Measurements from ENCODE around the gene DNAL1.

The DNAL1 gene

GRCh38 chr14:73741386-73741875 lies 96.6 kb downstream of the DNAL1 start:
- H3K36me3 ChIP-seq (ENCODE audit: insufficient read depth, low read length) = peaks cover 40% of the 10 kb centered on the region
- H3K4me3 ChIP-seq (ENCODE audit: low read depth in 1 of 2, low read length in 2 of 2) = peak overlapping the region in 1 of 2 experiments; percentile 52; a peak in 2 of 4 replicates
- TF ChIP-seq CTCF (IDR thresholded peaks at IDR 0.05; ENCODE audit: borderline replicate concordance, extremely low read depth, low read length, poor library complexity, severe bottlenecking) (peak; percentile 25), EZH2 (IDR thresholded peaks at IDR 0.05; ENCODE audit: borderline replicate concordance, low read depth, low read length, severe bottlenecking) (no peak)
- ATAC-seq (ENCODE audit: insufficient read depth, low read depth) = peak; percentile 83
- peaks cover 60% of the 10 kb centered on the region for H3K4me1 ChIP-seq (ENCODE audit: insufficient read depth, low read length)
- DNase-seq = peak; percentile 92
- peak overlapping the region; percentile 94 for H3K27ac ChIP-seq (ENCODE audit: low read length)
- H3K9me3 ChIP-seq (ENCODE audit: insufficient read depth, low read length, severe bottlenecking) = no peaks in the 10 kb centered on the region
- peaks cover 78% of the 10 kb centered on the region for H3K79me2 ChIP-seq (ENCODE audit: insufficient read depth, low read length)
- peaks cover 58% of the 10 kb centered on the region for H4K20me1 ChIP-seq (ENCODE audit: insufficient read depth, low read length)
- H2AFZ ChIP-seq (ENCODE audit: low read depth, low read length) = peak overlapping the region; percentile 75
- H3K9ac ChIP-seq (ENCODE audit: low read depth, low read length) = peak overlapping the region; percentile 61
- H3K27me3 ChIP-seq (ENCODE audit: insufficient read depth, low read length, poor library complexity) = no peaks in the 10 kb centered on the region
- H3K4me2 ChIP-seq (ENCODE audit: insufficient read depth, low read length) = peak overlapping the region; percentile 75

GRCh38 chr14:73741876-73742519 lies 97.2 kb downstream of the DNAL1 start:
- ATAC-seq (ENCODE audit: insufficient read depth, low read depth) (peak; percentile 58), DNase-seq (peak; percentile 79)
- H3K9me3 ChIP-seq (ENCODE audit: insufficient read depth, low read length, severe bottlenecking) = no peaks in the 10 kb centered on the region
- peaks cover 84% of the 10 kb centered on the region for H3K79me2 ChIP-seq (ENCODE audit: insufficient read depth, low read length)
- no peaks in the 10 kb centered on the region for H3K27me3 ChIP-seq (ENCODE audit: insufficient read depth, low read length, poor library complexity)
- H4K20me1 ChIP-seq (ENCODE audit: insufficient read depth, low read length) = peaks cover 63% of the 10 kb centered on the region
- peaks cover 66% of the 10 kb centered on the region for H3K4me1 ChIP-seq (ENCODE audit: insufficient read depth, low read length)
- peak overlapping the region; percentile 61 for H3K9ac ChIP-seq (ENCODE audit: low read depth, low read length)
- peak overlapping the region; percentile 75 for H3K4me2 ChIP-seq (ENCODE audit: insufficient read depth, low read length)
- TF ChIP-seq CTCF (IDR thresholded peaks at IDR 0.05; ENCODE audit: borderline replicate concordance, extremely low read depth, low read length, poor library complexity, severe bottlenecking) = peak; percentile 20
- no peak for TF ChIP-seq EZH2 (IDR thresholded peaks at IDR 0.05; ENCODE audit: borderline replicate concordance, low read depth, low read length, severe bottlenecking)
- H2AFZ ChIP-seq (ENCODE audit: low read depth, low read length) = peak overlapping the region; percentile 75
- peak overlapping the region in 1 of 2 experiments; percentile 52; a peak in 2 of 4 replicates for H3K4me3 ChIP-seq (ENCODE audit: low read depth in 1 of 2, low read length in 2 of 2)
- H3K36me3 ChIP-seq (ENCODE audit: insufficient read depth, low read length) = peaks cover 35% of the 10 kb centered on the region
- peak overlapping the region; percentile 94 for H3K27ac ChIP-seq (ENCODE audit: low read length)

- no peak for DNase-seq
- Histone ChIP-seq H4K20me1 (ENCODE audit: insufficient read depth, low read length) (peaks cover 69% of the 10 kb centered on the region), H3K27ac (ENCODE audit: low read length) (peak overlapping the region; percentile 94), H3K27me3 (ENCODE audit: insufficient read depth, low read length, poor library complexity) (no peaks in the 10 kb centered on the region), H3K9ac (ENCODE audit: low read depth, low read length) (peak overlapping the region; percentile 61), H3K9me3 (ENCODE audit: insufficient read depth, low read length, severe bottlenecking) (no peaks in the 10 kb centered on the region), H3K79me2 (ENCODE audit: insufficient read depth, low read length) (peaks cover 90% of the 10 kb centered on the region), H3K4me2 (ENCODE audit: insufficient read depth, low read length) (peak overlapping the region; percentile 75), H2AFZ (ENCODE audit: low read depth, low read length) (no peak overlapping the region), H3K36me3 (ENCODE audit: insufficient read depth, low read length) (peaks cover 28% of the 10 kb centered on the region), H3K4me1 (ENCODE audit: insufficient read depth, low read length) (peaks cover 71% of the 10 kb centered on the region), H3K4me3 (ENCODE audit: low read depth in 1 of 2, low read length in 2 of 2) (peak overlapping the region in 1 of 2 experiments; percentile 52; a peak in 2 of 4 replicates)
- ATAC-seq (ENCODE audit: insufficient read depth, low read depth) = no peak
- TF ChIP-seq EZH2 (IDR thresholded peaks at IDR 0.05; ENCODE audit: borderline replicate concordance, low read depth, low read length, severe bottlenecking) (no peak), CTCF (IDR thresholded peaks at IDR 0.05; ENCODE audit: borderline replicate concordance, extremely low read depth, low read length, poor library complexity, severe bottlenecking) (no peak)
These were observed 97.9 kb downstream of the DNAL1 start for GRCh38 chr14:73742520-73743238.
